K562 (cell line): Measurements from ENCODE around the gene RBM18. TPM values are rescaled to one million over a fixed set of nuclear protein-coding genes. Genes with fewer than 3 reads are reported as not detected.

Experiments
- ATAC-seq: fragments of 200-7000 bp; cut with Tn5 transposase; 3 replicates; pipeline ENCODE4 v1.9.1; 2020; ENCODE audit warnings: moderate library complexity
- BruUV-seq: library from RNA; stranded (reverse); fragments of 400-500 nt; replicated peaks from 2 replicates; lab custom pipeline; 2021; lab: Mats Ljungman, UMichigan
- CTCF ChIA-PET: fragments of 300-600 bp; formaldehyde crosslinking; extraction: SDS; loops from one replicate; lab custom pipeline; 2021; ENCODE audit warnings: low intra/inter-chr PET ratio; lab: Yijun Ruan, JAX
- POLR2A ChIA-PET: fragments of 300-600, 350-650 bp; sonication (Branson Sonifier 250); formaldehyde crosslinking; extraction: SDS; loops from one replicate; lab custom pipeline; 2021; ENCODE audit warnings: antibody characterized with exemption, inconsistent platforms; lab: Yijun Ruan, JAX
- DNase-seq, 4 experiments: peaks; one replicate each; pipeline versions ENCODE4 v3.0.0 to v3.0.0-alpha.2; 2011 to 2018; ENCODE audit warnings: low spot score in 3 of 4, mixed read lengths in 3 of 4; ENCODE audit errors: extremely low read depth in 1 of 4
- FAIRE-seq: peaks from 2 replicates; lab custom pipeline; 2011; peaks lifted over from hg19 to GRCh38; lab: Jason Lieb, UNC
- H2AFZ ChIP-seq: 2 replicates; pipeline ENCODE4 v1.6.0; 2011; ENCODE audit warnings: low read depth, low read length, control low read depth, inconsistent platforms
- H3K27ac ChIP-seq: fragments of 200-600 bp; 3 replicates; pipeline ENCODE4 v1.8.0; 2011; ENCODE audit warnings: low read depth, mild to moderate bottlenecking, control low read depth, inconsistent platforms, low read length, moderate library complexity, mixed read lengths; ENCODE audit errors: extremely low read depth
- H3K27me3 ChIP-seq, 2 experiments: fragments of 300-600 bp in 1 of 2; 2 replicates in 1 of 2; 3 replicates in 1 of 2; pipeline versions ENCODE4 v1.6.0 to v1.8.0; 2011; ENCODE audit warnings: inconsistent platforms in 2 of 2, low read length in 2 of 2, mild to moderate bottlenecking in 1 of 2, mixed read lengths in 1 of 2, moderate library complexity in 1 of 2; ENCODE audit not compliant: control insufficient read depth in 2 of 2, insufficient read depth in 2 of 2
- H3K36me3 ChIP-seq: fragments of 300-600 bp; 3 replicates; pipeline ENCODE4 v1.8.0; 2011; ENCODE audit warnings: mild to moderate bottlenecking, low read length, inconsistent platforms; ENCODE audit not compliant: control insufficient read depth, insufficient read depth
- H3K4me1 ChIP-seq, 2 experiments: fragments of 200-600 bp in 1 of 2; replicated peaks in 1 of 2; 2 replicates in 1 of 2; 3 replicates in 1 of 2; pipeline versions ENCODE4 v1.5.1 to v1.8.0; 2011; ENCODE audit warnings: inconsistent platforms in 2 of 2, low read length in 2 of 2, mild to moderate bottlenecking in 1 of 2, mixed read lengths in 1 of 2, moderate library complexity in 1 of 2; ENCODE audit not compliant: control insufficient read depth in 2 of 2, insufficient read depth in 2 of 2
- H3K4me2 ChIP-seq: 2 replicates; pipeline ENCODE4 v1.6.1; 2011; ENCODE audit warnings: low read length, control low read depth, inconsistent platforms, mixed read lengths; ENCODE audit not compliant: insufficient read depth
- H3K4me3 ChIP-seq: fragments of 200-600 bp; sonication (generic), shearing (Covaris generic); 2 replicates; pipeline ENCODE4 v1.5.1; 2016; ENCODE audit warnings: control low read depth, inconsistent platforms
- H3K79me2 ChIP-seq: fragments of 200-600 bp; 3 replicates; pipeline ENCODE4 v1.8.0; 2011; ENCODE audit warnings: low read length, inconsistent platforms; ENCODE audit not compliant: control insufficient read depth, insufficient read depth
- H3K9ac ChIP-seq, 2 experiments: 2 replicates each; pipeline versions ENCODE4 v1.6.0 to v1.6.1; 2011; ENCODE audit warnings: low read depth in 2 of 2, low read length in 2 of 2, control low read depth in 1 of 2, inconsistent platforms in 1 of 2, mild to moderate bottlenecking in 1 of 2, mixed read lengths in 1 of 2; ENCODE audit not compliant: insufficient read depth in 1 of 2
- H3K9me1 ChIP-seq: one replicate; pipeline ENCODE4 v1.6.0; 2011; ENCODE audit warnings: inconsistent platforms, mild to moderate bottlenecking, low read length, moderate library complexity; ENCODE audit not compliant: control insufficient read depth, insufficient read depth
- H3K9me3 ChIP-seq: replicated peaks from 2 replicates; pipeline ENCODE4 v1.5.1; 2011; ENCODE audit warnings: low read depth, low read length, inconsistent platforms; ENCODE audit not compliant: control insufficient read depth, insufficient read depth
- H4K20me1 ChIP-seq: replicated peaks from 2 replicates; pipeline ENCODE4 v1.6.1; 2011; ENCODE audit warnings: low read length, inconsistent platforms, mixed read lengths; ENCODE audit not compliant: control insufficient read depth, insufficient read depth
- BACH1 ChIP-seq: fragments of 200-800 bp; sonication (Bioruptor generic); IDR thresholded peaks from 2 replicates; pipeline ENCODE4 v1.6.1; 2016; ENCODE audit warnings: missing genetic modification characterization, missing compliant biosample characterization
- ETV6 ChIP-seq, 3 experiments: fragments of 150-350 bp in 1 of 3; sonication (generic) in 1 of 3; formaldehyde crosslinking in 1 of 3; IDR thresholded peaks; 2 replicates each; pipeline versions ENCODE4 v1.6.1 to v1.8.0; 2014 to 2022; ENCODE audit warnings: borderline replicate concordance in 2 of 3, low read depth in 2 of 3, antibody characterized with exemption in 1 of 3, low read length in 1 of 3, mild to moderate bottlenecking in 1 of 3, missing genetic modification reagents in 1 of 3
- FOSL1 ChIP-seq: fragments of 200-800 bp; sonication (Bioruptor generic); conservative IDR thresholded peaks from 2 replicates; pipeline ENCODE4 v1.6.1; 2016; ENCODE audit warnings: missing genetic modification characterization, missing compliant biosample characterization
- HDAC6 ChIP-seq: IDR thresholded peaks from 2 replicates; pipeline ENCODE4 v1.6.1; 2012; ENCODE audit warnings: low read depth, mild to moderate bottlenecking, control low read depth, inconsistent platforms, low read length, moderate library complexity
- HEY1 ChIP-seq: fragments of 250-450 bp; sonication (Bioruptor Pico); IDR thresholded peaks from 2 replicates; pipeline ENCODE4 v1.5.0; 2020; ENCODE audit warnings: mild to moderate bottlenecking, moderate library complexity, borderline replicate concordance
- JUND ChIP-seq, 2 experiments: IDR thresholded peaks; 2 replicates in 1 of 2; 3 replicates in 1 of 2; pipeline ENCODE4 v1.6.1; 2011; ENCODE audit warnings: borderline replicate concordance in 2 of 2, low read depth in 2 of 2, low read length in 2 of 2, improper control_type of control experiment in 1 of 2, missing biosample characterization in 1 of 2, missing genetic modification characterization in 1 of 2, missing genetic modification reagents in 1 of 2
- RB1 ChIP-seq: fragments of 450-650 bp; IDR thresholded peaks from 2 replicates; pipeline ENCODE4 v1.6.1; 2017; ENCODE audit warnings: low read depth, mild to moderate bottlenecking
- SNRNP70 ChIP-seq: fragments of 200-400 bp; formaldehyde crosslinking; optimal IDR thresholded peaks from 2 replicates; pipeline ENCODE3; 2017; ENCODE audit warnings: low read depth, low read length
- SOX6 ChIP-seq: fragments of 450-650 bp; IDR thresholded peaks from 2 replicates; pipeline ENCODE4 v1.6.1; 2014; ENCODE audit warnings: mild to moderate bottlenecking
- THRAP3 ChIP-seq: fragments of 450-650 bp; IDR thresholded peaks from 2 replicates; pipeline ENCODE4 v1.6.1; 2016; ENCODE audit warnings: mild to moderate bottlenecking, inconsistent platforms, borderline replicate concordance
- ZC3H4 ChIP-seq: sonication (generic); formaldehyde crosslinking; IDR thresholded peaks from 2 replicates; pipeline ENCODE4 v1.9.0; 2021; ENCODE audit warnings: missing genetic modification reagents, borderline replicate concordance
- ZNF224 ChIP-seq: sonication (generic); formaldehyde crosslinking; IDR thresholded peaks from 2 replicates; pipeline ENCODE4 v1.8.0; 2022; ENCODE audit warnings: mild to moderate bottlenecking, missing genetic modification reagents
- WGBS: fragments of 100-300 bp; shearing (Covaris generic); methylation state at CpG from one replicate; pipeline ENCODE4 v1.1.6; 2016; ENCODE audit warnings: low coverage, mixed read lengths; ENCODE audit not compliant: insufficient coverage; ENCODE audit errors: missing lambda C conversion rate; 5-methylcytosine and 5-hydroxymethylcytosine counted together
- in situ Hi-C: fragments of 300-500 bp; cut with MboI; formaldehyde crosslinking; loops from 4 replicates; pipeline ENCODE4 v1.15.0; 2018; ENCODE audit warnings: inconsistent platforms, mixed read lengths
- intact Hi-C: fragments of 100-400 bp; cut with micrococcal nuclease; formaldehyde crosslinking; loops from 2 replicates; pipeline ENCODE4 v1.14.2; 2022
- polyA plus RNA-seq, 8 experiments: library from polyadenylated mRNA; depleted of rRNA in 4 of 8; stranded (reverse) in 5 of 8; unstranded in 3 of 8; fragments of >200 nt; fragmentation: Nextera tagmentation in 2 of 8; fragmentation: Illumina TruSeq in 1 of 8; extraction: Ambion mirVana in 2 of 8; extraction: Trizol in 1 of 8; gene quantifications; 2 replicates each; pipeline versions ENCODE4 v1.2.1 to v1.2.3, GENCODE V29; 2011 to 2014; ENCODE audit warnings: inconsistent platforms in 1 of 8, missing spikeins in 1 of 8
- total RNA-seq, 7 experiments: library from RNA; depleted of rRNA in 6 of 7; stranded (reverse); fragments of >200 nt in 6 of 7; fragmentation: Illumina TruSeq in 2 of 7; extraction: Trizol in 2 of 7; gene quantifications; 2 replicates each; pipeline versions ENCODE4 v1.2.1 to v1.2.3, GENCODE V29; 2011 to 2021; ENCODE audit warnings: low replicate concordance in 1 of 7
- TF ChIP-seq, protein P1 (sequence below): sonication (generic); formaldehyde crosslinking; IDR thresholded peaks from 2 replicates; pipeline ENCODE4 v1.8.1; 2023; ENCODE audit warnings: mild to moderate bottlenecking, missing genetic modification reagents, moderate library complexity
- TF ChIP-seq, protein P2 (sequence below): sonication (generic); formaldehyde crosslinking; IDR thresholded peaks from 2 replicates; pipeline ENCODE4 v1.8.0; 2022; ENCODE audit warnings: missing genetic modification reagents, mild to moderate bottlenecking, borderline replicate concordance

Gene RBM18
- total and polyA plus RNA-seq, 9 of the 15 experiments (the other 6 are each of a cell fraction or from before 2014, with no cell fraction given): 7.9 to 86.3 (median 34.0) TPM

GRCh38 chr9:122256206-122256605 lies 8.4 kb downstream of the RBM18 start:
- no peaks in the 10 kb centered on the region for H3K9me1 ChIP-seq
- H4K20me1 ChIP-seq: no peaks in the 10 kb centered on the region
- no peak overlapping the region for H3K9ac ChIP-seq
- no peak overlapping the region for H2AFZ ChIP-seq
- DNase-seq: no peak
- TF ChIP-seq ZNF224 (CRISPR knock-in tag) (no peak), FOSL1 (no peak), SOX6 (no peak), ETV6 (IDR thresholded peaks at IDR 0.05; ENCODE audit: borderline replicate concordance in 1 of 2, low read depth in 2 of 2, low read length in 1 of 2) (no peak), ETV6 (CRISPR knock-in tag; IDR thresholded peaks at IDR 0.05; ENCODE audit: borderline replicate concordance) (no peak), THRAP3 (no peak), BACH1 (no peak), HDAC6 (no peak), RB1 (no peak), ZC3H4 (CRISPR knock-in tag) (no peak), JUND (IDR thresholded peaks at IDR 0.05; ENCODE audit: borderline replicate concordance, low read depth, low read length) (no peak), JUND (tag; IDR thresholded peaks at IDR 0.05; ENCODE audit: borderline replicate concordance, low read depth, low read length) (no peak), SNRNP70 (no peak), HEY1 (no peak)
- TF ChIP-seq, protein P1, sequence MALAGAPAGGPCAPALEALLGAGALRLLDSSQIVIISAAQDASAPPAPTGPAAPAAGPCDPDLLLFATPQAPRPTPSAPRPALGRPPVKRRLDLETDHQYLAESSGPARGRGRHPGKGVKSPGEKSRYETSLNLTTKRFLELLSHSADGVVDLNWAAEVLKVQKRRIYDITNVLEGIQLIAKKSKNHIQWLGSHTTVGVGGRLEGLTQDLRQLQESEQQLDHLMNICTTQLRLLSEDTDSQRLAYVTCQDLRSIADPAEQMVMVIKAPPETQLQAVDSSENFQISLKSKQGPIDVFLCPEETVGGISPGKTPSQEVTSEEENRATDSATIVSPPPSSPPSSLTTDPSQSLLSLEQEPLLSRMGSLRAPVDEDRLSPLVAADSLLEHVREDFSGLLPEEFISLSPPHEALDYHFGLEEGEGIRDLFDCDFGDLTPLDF: no peak
- TF ChIP-seq, protein P2, sequence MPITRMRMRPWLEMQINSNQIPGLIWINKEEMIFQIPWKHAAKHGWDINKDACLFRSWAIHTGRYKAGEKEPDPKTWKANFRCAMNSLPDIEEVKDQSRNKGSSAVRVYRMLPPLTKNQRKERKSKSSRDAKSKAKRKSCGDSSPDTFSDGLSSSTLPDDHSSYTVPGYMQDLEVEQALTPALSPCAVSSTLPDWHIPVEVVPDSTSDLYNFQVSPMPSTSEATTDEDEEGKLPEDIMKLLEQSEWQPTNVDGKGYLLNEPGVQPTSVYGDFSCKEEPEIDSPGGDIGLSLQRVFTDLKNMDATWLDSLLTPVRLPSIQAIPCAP (CRISPR knock-in tag): no peak
- peaks cover 9 to 38% of the 10 kb centered on the region in 2 experiments for H3K4me1 ChIP-seq
- H3K27me3 ChIP-seq: no peaks in the 10 kb centered on the region
- 71% methylated on average over 5 of the region's 5 CpGs for WGBS
- ChIA-PET POLR2A (interaction anchor here (2.7 to 3.3 kb wide), 2 partner anchors 8 to 12 kb away, joined by 17 to 18 read pairs; partner anchors contain the start of genes MRRF and RBM18), CTCF (no interaction called here)
- intact Hi-C loops (no loop called here), in situ Hi-C loops (no loop called here)
- FAIRE-seq: no peak
- peaks cover 77% of the 10 kb centered on the region for H3K36me3 ChIP-seq
- no peak for ATAC-seq
- BruUV-seq: no TSS peak
- H3K9me3 ChIP-seq: no peaks in the 10 kb centered on the region
- no peak overlapping the region for H3K4me2 ChIP-seq
- peaks cover 54% of the 10 kb centered on the region for H3K79me2 ChIP-seq
- H3K4me3 ChIP-seq: no peak overlapping the region
- H3K27ac ChIP-seq: peak overlapping the region; percentile 23; the same call in 1 of the 3 replicates
